Stomach (tissue), 9 donors: ENCODE data around the gene MYO3B. TPM values are rescaled to one million over a fixed set of nuclear protein-coding genes. Genes with fewer than 3 reads are reported as not detected.

Experiments
- DNase-seq, 2 donors: peaks; one replicate each; pipeline versions ENCODE4 v3.0.0 to v3.0.0-alpha.2; 2013 to 2019
- H3K27ac ChIP-seq, 5 donors: fragments of 200-600 bp in 4 of 5; sonication (generic) in 4 of 5; one replicate each; pipeline ENCODE4 v1.5.1; 2013 to 2019; ENCODE audit warnings: mild to moderate bottlenecking in 1 of 5, moderate library complexity in 1 of 5
- H3K27me3 ChIP-seq, 3 donors: fragments of 200-600 bp; sonication (generic); one replicate each; pipeline ENCODE4 v1.5.1; 2017 to 2019; ENCODE audit warnings: mixed run types in 1 of 3
- H3K36me3 ChIP-seq, 4 donors: fragments of 200-600 bp; sonication (generic); 1 replicate in 3 of 4; 2 replicates in 1 of 4; pipeline ENCODE4 v1.5.1; 2016 to 2019
- H3K4me1 ChIP-seq, 4 donors: fragments of 200-600 bp; sonication (generic); one replicate each; pipeline ENCODE4 v1.5.1; 2016 to 2019
- H3K4me3 ChIP-seq, 4 donors: fragments of 200-600 bp; sonication (generic) in 3 of 4; one replicate each; pipeline ENCODE4 v1.5.1; 2016 to 2019; ENCODE audit warnings: mild to moderate bottlenecking in 1 of 4
- H3K9me3 ChIP-seq, 4 donors: fragments of 200-600 bp; sonication (generic); one replicate each; pipeline ENCODE4 v1.5.1; 2016 to 2019
- EP300 ChIP-seq: sonication (generic); formaldehyde crosslinking; IDR thresholded peaks from one replicate; pipeline ENCODE4 v1.6.1; 2017; ENCODE audit warnings: antibody characterized with exemption
- POLR2A ChIP-seq, 4 donors: fragments of 450-650 bp; IDR thresholded peaks; one replicate each; pipeline ENCODE4 v1.6.1; 2016; ENCODE audit warnings: antibody characterized with exemption in 4 of 4, control low read depth in 2 of 4, mild to moderate bottlenecking in 1 of 4, moderate library complexity in 1 of 4
- POLR2AphosphoS5 ChIP-seq, 3 donors: sonication (generic); formaldehyde crosslinking; IDR thresholded peaks; one replicate each; pipeline ENCODE4 v1.6.1; 2016; ENCODE audit warnings: antibody characterized with exemption in 3 of 3
- WGBS, 5 donors: extraction: QIAGEN DNeasy Blood & Tissue Kit in 3 of 5; methylation state at CpG; one replicate each; pipeline versions ENCODE4 v1.1.5 to v1.1.7; 2013 to 2018; 5-methylcytosine and 5-hydroxymethylcytosine counted together
- intact Hi-C: fragments of 100-400 bp; cut with DNase I; formaldehyde crosslinking; loops from one replicate; pipeline ENCODE4 v1.15.1; 2023; ENCODE audit warnings: low total_unique reads
- polyA plus RNA-seq, 3 donors: library from polyadenylated mRNA; stranded (reverse); fragments of 200-250 nt; gene quantifications; one replicate each; pipeline ENCODE4 v1.2.3, GENCODE V29; 2013
- total RNA-seq, 5 donors: library from RNA; depleted of rRNA; stranded (reverse); fragments of >200 nt; gene quantifications; one replicate each; pipeline versions ENCODE4 v1.1.0 to v1.2.3, GENCODE V29; 2014 to 2016
- TF ChIP-seq, protein P1 (sequence below), 7 experiments: fragments of 450-650 bp in 4 of 7; fragments of 200-600 bp in 3 of 7; sonication (generic) in 3 of 7; IDR thresholded peaks; one replicate each; pipeline ENCODE4 v1.5.1; 2016 to 2019; ENCODE audit warnings: antibody characterized with exemption in 7 of 7, control low read depth in 2 of 7, mild to moderate bottlenecking in 1 of 7
- donor health status: healthy with polysubstance abuse.
- donor health status: Bipolar disorder and iron deficiency.
- donor health status: healthy.

The MYO3B gene
- total and polyA plus RNA-seq, 8 donors = 0.05 to 0.37 TPM; not detected in 6

- H3K36me3 ChIP-seq = no peaks in the 10 kb centered on the region
- no peak for TF ChIP-seq EP300
- TF ChIP-seq, protein P1, sequence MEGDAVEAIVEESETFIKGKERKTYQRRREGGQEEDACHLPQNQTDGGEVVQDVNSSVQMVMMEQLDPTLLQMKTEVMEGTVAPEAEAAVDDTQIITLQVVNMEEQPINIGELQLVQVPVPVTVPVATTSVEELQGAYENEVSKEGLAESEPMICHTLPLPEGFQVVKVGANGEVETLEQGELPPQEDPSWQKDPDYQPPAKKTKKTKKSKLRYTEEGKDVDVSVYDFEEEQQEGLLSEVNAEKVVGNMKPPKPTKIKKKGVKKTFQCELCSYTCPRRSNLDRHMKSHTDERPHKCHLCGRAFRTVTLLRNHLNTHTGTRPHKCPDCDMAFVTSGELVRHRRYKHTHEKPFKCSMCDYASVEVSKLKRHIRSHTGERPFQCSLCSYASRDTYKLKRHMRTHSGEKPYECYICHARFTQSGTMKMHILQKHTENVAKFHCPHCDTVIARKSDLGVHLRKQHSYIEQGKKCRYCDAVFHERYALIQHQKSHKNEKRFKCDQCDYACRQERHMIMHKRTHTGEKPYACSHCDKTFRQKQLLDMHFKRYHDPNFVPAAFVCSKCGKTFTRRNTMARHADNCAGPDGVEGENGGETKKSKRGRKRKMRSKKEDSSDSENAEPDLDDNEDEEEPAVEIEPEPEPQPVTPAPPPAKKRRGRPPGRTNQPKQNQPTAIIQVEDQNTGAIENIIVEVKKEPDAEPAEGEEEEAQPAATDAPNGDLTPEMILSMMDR (IDR thresholded peaks at IDR 0.05) = no peak
- no peak for TF ChIP-seq POLR2AphosphoS5 (IDR thresholded peaks at IDR 0.05)
- TF ChIP-seq POLR2A (IDR thresholded peaks at IDR 0.05) = no peak
- intact Hi-C loops = no loop called here
- peaks cover 0 to 6% (median 0%) of the 10 kb centered on the region in 4 donors for H3K4me1 ChIP-seq
- H3K9me3 ChIP-seq = no peaks in the 10 kb centered on the region
- no peak overlapping the region for H3K27ac ChIP-seq
- no peak for DNase-seq
- no peak overlapping the region for H3K4me3 ChIP-seq
- 79 to 92% (median 88%) methylated on average over 6 of the region's 6 CpGs for whole genome bisulfite sequencing, 5 donors
- H3K27me3 ChIP-seq = no peaks in the 10 kb centered on the region
Observed at GRCh38 chr2:170675701-170676100, 497.8 kb downstream of the MYO3B start.

DNA sequence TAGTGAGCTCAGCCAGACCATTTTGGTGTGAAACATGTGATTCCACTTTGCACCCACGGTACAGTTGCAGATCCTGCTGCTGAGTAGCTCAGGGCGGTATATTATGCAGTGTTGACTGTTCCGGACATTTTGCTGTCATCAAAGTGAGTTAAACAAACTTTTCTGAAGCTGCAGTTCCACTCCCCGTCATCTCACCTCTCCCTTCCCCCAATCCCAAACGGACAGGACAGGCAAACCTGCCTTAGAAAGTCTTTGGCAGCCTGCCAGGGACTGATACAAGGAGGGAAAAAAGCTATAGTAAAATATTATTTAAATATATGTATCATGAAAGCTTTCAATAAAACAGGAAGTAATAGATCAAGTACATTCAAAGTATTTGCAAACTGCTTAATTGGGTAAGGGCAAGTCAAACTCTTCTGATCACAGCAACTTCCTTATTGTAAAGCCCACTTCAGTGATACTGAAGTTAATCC, 501.7 kb downstream of the MYO3B start:
- intact Hi-C loops = no loop called here
- Histone ChIP-seq H3K27me3 (peaks cover 0 to 4% (median 0%) of the 10 kb centered on the region in 3 donors), H3K4me1 (peaks cover 0 to 6% (median 3%) of the 10 kb centered on the region in 4 donors), H3K36me3 (no peaks in the 10 kb centered on the region), H3K9me3 (no peaks in the 10 kb centered on the region), H3K4me3 (no peak overlapping the region), H3K27ac (no peak overlapping the region)
- WGBS, 5 donors = 15 to 37% (median 25%) methylated on average over 5 of the region's 5 CpGs
- no peak for TF ChIP-seq POLR2A (IDR thresholded peaks at IDR 0.05)
- TF ChIP-seq, protein P1 (IDR thresholded peaks at IDR 0.05) = no peak
- DNase-seq = peak in 1 of 2 donors; percentile 32

- Histone ChIP-seq H3K4me1 (peaks cover 0 to 6% (median 3%) of the 10 kb centered on the region in 4 donors), H3K27me3 (peaks cover 0 to 4% (median 0%) of the 10 kb centered on the region in 3 donors), H3K9me3 (no peaks in the 10 kb centered on the region), H3K27ac (no peak overlapping the region), H3K4me3 (no peak overlapping the region), H3K36me3 (no peaks in the 10 kb centered on the region)
- 53 to 66% (median 62%) methylated on average over 2 of the region's 2 CpGs for WGBS, 5 donors
- no peak for TF ChIP-seq POLR2AphosphoS5 (IDR thresholded peaks at IDR 0.05)
- TF ChIP-seq POLR2A (IDR thresholded peaks at IDR 0.05) = no peak
- TF ChIP-seq, protein P1 (IDR thresholded peaks at IDR 0.05) = no peak
- TF ChIP-seq EP300 = no peak
- DNase-seq = no peak
- intact Hi-C loops = no loop called here
Observed at GRCh38 chr2:170680172-170680941, 502.4 kb downstream of the MYO3B start.

- no peak overlapping the region for H3K27ac ChIP-seq
- peaks cover 0 to 4% (median 0%) of the 10 kb centered on the region in 3 donors for H3K27me3 ChIP-seq
- H3K4me3 ChIP-seq = no peak overlapping the region
- peaks cover 0 to 6% (median 3%) of the 10 kb centered on the region in 4 donors for H3K4me1 ChIP-seq
- WGBS, 5 donors = 78 to 86% (median 79%) methylated on average over 1 of the region's 1 CpG
- no peaks in the 10 kb centered on the region for H3K9me3 ChIP-seq
- peak in 1 of 2 donors; percentile 17 for DNase-seq
- no peaks in the 10 kb centered on the region for H3K36me3 ChIP-seq
- TF ChIP-seq POLR2A (IDR thresholded peaks at IDR 0.05) = no peak
- no peak for TF ChIP-seq EP300
- TF ChIP-seq, protein P1 (IDR thresholded peaks at IDR 0.05) = no peak
- intact Hi-C loops = no loop called here
Observed at GRCh38 chr2:170681311-170681710, 503.4 kb downstream of the MYO3B start.
